ENCODE results near the gene PALLD. TPM values are rescaled to one million over a fixed set of nuclear protein-coding genes. Genes with fewer than 3 reads are reported as not detected.

Gene PALLD
- total RNA-seq, 1 experiment from 2014 or later: 23.7 TPM

DNA sequence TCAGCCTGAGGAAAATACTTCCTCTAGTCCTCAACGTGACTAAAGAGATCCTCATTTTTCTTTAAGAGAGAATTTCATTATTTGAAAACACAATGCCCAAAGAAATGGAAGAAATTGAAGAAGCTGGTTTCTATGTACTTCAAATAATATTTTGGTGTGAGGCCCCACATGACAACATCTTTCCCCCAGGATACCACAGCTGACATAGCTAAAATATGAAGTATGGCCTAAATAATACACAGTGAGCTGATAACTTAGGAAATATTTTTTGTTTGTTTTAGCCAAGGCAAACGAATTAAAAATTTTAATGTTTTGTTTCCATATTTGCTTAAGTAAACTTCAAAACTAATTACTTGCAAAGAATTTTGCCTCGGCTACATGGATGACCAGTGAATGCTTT, 364.0 kb downstream of the PALLD start (continued):
- TF ChIP-seq, protein P1, sequence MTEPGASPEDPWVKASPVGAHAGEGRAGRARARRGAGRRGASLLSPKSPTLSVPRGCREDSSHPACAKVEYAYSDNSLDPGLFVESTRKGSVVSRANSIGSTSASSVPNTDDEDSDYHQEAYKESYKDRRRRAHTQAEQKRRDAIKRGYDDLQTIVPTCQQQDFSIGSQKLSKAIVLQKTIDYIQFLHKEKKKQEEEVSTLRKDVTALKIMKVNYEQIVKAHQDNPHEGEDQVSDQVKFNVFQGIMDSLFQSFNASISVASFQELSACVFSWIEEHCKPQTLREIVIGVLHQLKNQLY (CRISPR knock-in tag; IDR thresholded peaks at IDR 0.05): no peak
- TF ChIP-seq, protein P2, sequence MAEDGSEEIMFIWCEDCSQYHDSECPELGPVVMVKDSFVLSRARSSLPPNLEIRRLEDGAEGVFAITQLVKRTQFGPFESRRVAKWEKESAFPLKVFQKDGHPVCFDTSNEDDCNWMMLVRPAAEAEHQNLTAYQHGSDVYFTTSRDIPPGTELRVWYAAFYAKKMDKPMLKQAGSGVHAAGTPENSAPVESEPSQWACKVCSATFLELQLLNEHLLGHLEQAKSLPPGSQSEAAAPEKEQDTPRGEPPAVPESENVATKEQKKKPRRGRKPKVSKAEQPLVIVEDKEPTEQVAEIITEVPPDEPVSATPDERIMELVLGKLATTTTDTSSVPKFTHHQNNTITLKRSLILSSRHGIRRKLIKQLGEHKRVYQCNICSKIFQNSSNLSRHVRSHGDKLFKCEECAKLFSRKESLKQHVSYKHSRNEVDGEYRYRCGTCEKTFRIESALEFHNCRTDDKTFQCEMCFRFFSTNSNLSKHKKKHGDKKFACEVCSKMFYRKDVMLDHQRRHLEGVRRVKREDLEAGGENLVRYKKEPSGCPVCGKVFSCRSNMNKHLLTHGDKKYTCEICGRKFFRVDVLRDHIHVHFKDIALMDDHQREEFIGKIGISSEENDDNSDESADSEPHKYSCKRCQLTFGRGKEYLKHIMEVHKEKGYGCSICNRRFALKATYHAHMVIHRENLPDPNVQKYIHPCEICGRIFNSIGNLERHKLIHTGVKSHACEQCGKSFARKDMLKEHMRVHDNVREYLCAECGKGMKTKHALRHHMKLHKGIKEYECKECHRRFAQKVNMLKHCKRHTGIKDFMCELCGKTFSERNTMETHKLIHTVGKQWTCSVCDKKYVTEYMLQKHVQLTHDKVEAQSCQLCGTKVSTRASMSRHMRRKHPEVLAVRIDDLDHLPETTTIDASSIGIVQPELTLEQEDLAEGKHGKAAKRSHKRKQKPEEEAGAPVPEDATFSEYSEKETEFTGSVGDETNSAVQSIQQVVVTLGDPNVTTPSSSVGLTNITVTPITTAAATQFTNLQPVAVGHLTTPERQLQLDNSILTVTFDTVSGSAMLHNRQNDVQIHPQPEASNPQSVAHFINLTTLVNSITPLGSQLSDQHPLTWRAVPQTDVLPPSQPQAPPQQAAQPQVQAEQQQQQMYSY (CRISPR knock-in tag; IDR thresholded peaks at IDR 0.05): no peak
- no peak for TF ChIP-seq TCF7 (CRISPR knock-in tag; IDR thresholded peaks at IDR 0.05; ENCODE audit: low read depth)
- no peak for TF ChIP-seq NFE2L1 (CRISPR knock-in tag; IDR thresholded peaks at IDR 0.05)
- TF ChIP-seq JAZF1 (CRISPR knock-in tag; IDR thresholded peaks at IDR 0.05): no peak
- TF ChIP-seq ATF1 (CRISPR knock-in tag; IDR thresholded peaks at IDR 0.05): no peak
- TF ChIP-seq, protein P3, sequence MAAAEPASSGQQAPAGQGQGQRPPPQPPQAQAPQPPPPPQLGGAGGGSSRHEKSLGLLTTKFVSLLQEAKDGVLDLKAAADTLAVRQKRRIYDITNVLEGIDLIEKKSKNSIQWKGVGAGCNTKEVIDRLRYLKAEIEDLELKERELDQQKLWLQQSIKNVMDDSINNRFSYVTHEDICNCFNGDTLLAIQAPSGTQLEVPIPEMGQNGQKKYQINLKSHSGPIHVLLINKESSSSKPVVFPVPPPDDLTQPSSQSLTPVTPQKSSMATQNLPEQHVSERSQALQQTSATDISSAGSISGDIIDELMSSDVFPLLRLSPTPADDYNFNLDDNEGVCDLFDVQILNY (CRISPR knock-in tag; IDR thresholded peaks at IDR 0.05): no peak
- TF ChIP-seq, protein P4, sequence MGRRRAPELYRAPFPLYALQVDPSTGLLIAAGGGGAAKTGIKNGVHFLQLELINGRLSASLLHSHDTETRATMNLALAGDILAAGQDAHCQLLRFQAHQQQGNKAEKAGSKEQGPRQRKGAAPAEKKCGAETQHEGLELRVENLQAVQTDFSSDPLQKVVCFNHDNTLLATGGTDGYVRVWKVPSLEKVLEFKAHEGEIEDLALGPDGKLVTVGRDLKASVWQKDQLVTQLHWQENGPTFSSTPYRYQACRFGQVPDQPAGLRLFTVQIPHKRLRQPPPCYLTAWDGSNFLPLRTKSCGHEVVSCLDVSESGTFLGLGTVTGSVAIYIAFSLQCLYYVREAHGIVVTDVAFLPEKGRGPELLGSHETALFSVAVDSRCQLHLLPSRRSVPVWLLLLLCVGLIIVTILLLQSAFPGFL (CRISPR knock-in tag; IDR thresholded peaks at IDR 0.05; ENCODE audit: borderline replicate concordance): no peak

DNA sequence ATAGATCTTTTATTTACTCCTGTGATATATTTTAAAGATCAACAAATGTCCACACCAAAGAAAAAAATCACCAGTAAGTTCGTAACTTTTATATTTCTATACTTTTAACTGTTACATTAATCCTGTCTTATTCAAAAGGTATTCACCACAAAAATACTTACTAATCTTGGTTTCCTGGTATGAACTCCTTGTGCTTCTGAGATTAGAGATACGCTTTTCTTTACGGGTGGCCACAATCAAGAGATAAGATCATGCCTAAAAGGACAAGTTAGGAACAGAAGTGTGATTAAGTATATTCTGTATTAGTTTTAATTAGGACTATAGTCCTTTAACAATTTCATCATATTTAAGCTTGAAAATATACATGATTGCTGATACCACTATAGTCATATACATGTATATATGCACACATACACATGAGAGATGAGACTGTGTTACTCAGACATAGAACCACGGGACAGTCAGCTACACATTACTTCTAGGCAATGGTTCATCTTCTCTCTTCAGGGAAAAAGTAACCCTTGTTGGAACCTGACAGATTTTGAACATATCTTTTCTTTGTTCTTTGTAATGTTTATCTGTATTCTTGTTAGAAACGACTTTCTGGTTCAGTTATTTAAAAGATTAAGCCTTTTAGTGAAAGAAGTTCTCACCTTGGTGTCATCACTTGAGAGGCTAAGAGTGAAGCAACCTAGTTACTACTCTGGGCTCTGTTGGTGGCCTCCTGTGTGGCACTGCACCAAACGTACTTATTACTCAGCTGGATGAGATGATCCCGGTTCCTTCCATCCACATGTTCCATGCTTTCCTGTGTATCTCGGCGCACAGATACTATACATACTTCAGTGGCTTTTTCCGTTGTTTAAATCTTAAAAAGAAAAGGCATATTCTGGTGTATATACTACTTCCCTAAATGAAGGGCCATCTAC, 367.1 kb downstream of the PALLD start:
- DNase-seq (ENCODE audit: low spot score): no peak
- Mint-ChIP-seq H3K9me3 (0 out of 2 replicates have a peak, but pooled peaks cover 3% of the 10 kb centered on the region), H3K36me3 (0 out of 2 replicates have a peak, but pooled peaks cover 3% of the 10 kb centered on the region), H3K27ac (no peak overlapping the region), H3K27me3 (ENCODE audit: low read depth) (no peaks in the 10 kb centered on the region), H3K4me1 (peaks cover 40% of the 10 kb centered on the region), H3K4me3 (no peak overlapping the region)
- ChIA-PET CTCF (interaction anchor here (1.1 to 1.8 kb wide), 4 partner anchors 14 to 278 kb away, joined by 3 to 11 read pairs (median 4); no protein-coding TSS in a partner anchor), POLR2A (no interaction called here)
- no peak for ATAC-seq
- TF ChIP-seq IRF2 (CRISPR knock-in tag; IDR thresholded peaks at IDR 0.05; ENCODE audit: borderline replicate concordance, low read depth) (no peak), KAT7 (CRISPR knock-in tag; IDR thresholded peaks at IDR 0.05; ENCODE audit: borderline replicate concordance) (no peak), TEAD4 (CRISPR knock-in tag; IDR thresholded peaks at IDR 0.05) (no peak), NFATC4 (CRISPR knock-in tag; IDR thresholded peaks at IDR 0.05) (no peak), FOXP1 (CRISPR knock-in tag; IDR thresholded peaks at IDR 0.05; ENCODE audit: borderline replicate concordance) (no peak), MYBL2 (CRISPR knock-in tag; IDR thresholded peaks at IDR 0.05) (no peak), FOXJ3 (CRISPR knock-in tag; IDR thresholded peaks at IDR 0.05; ENCODE audit: borderline replicate concordance) (no peak), HMGA2 (CRISPR knock-in tag; IDR thresholded peaks at IDR 0.05) (no peak), ZNF416 (CRISPR knock-in tag; IDR thresholded peaks at IDR 0.05) (no peak), RORB (CRISPR knock-in tag; IDR thresholded peaks at IDR 0.05) (no peak), NR3C1 (CRISPR knock-in tag; conservative IDR thresholded peaks at IDR 0.05; ENCODE audit: low read depth) (no peak)
- TF ChIP-seq, protein P5, sequence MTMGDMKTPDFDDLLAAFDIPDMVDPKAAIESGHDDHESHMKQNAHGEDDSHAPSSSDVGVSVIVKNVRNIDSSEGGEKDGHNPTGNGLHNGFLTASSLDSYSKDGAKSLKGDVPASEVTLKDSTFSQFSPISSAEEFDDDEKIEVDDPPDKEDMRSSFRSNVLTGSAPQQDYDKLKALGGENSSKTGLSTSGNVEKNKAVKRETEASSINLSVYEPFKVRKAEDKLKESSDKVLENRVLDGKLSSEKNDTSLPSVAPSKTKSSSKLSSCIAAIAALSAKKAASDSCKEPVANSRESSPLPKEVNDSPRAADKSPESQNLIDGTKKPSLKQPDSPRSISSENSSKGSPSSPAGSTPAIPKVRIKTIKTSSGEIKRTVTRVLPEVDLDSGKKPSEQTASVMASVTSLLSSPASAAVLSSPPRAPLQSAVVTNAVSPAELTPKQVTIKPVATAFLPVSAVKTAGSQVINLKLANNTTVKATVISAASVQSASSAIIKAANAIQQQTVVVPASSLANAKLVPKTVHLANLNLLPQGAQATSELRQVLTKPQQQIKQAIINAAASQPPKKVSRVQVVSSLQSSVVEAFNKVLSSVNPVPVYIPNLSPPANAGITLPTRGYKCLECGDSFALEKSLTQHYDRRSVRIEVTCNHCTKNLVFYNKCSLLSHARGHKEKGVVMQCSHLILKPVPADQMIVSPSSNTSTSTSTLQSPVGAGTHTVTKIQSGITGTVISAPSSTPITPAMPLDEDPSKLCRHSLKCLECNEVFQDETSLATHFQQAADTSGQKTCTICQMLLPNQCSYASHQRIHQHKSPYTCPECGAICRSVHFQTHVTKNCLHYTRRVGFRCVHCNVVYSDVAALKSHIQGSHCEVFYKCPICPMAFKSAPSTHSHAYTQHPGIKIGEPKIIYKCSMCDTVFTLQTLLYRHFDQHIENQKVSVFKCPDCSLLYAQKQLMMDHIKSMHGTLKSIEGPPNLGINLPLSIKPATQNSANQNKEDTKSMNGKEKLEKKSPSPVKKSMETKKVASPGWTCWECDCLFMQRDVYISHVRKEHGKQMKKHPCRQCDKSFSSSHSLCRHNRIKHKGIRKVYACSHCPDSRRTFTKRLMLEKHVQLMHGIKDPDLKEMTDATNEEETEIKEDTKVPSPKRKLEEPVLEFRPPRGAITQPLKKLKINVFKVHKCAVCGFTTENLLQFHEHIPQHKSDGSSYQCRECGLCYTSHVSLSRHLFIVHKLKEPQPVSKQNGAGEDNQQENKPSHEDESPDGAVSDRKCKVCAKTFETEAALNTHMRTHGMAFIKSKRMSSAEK (CRISPR knock-in tag; IDR thresholded peaks at IDR 0.05; ENCODE audit: borderline replicate concordance): no peak
- TF ChIP-seq, protein P6, sequence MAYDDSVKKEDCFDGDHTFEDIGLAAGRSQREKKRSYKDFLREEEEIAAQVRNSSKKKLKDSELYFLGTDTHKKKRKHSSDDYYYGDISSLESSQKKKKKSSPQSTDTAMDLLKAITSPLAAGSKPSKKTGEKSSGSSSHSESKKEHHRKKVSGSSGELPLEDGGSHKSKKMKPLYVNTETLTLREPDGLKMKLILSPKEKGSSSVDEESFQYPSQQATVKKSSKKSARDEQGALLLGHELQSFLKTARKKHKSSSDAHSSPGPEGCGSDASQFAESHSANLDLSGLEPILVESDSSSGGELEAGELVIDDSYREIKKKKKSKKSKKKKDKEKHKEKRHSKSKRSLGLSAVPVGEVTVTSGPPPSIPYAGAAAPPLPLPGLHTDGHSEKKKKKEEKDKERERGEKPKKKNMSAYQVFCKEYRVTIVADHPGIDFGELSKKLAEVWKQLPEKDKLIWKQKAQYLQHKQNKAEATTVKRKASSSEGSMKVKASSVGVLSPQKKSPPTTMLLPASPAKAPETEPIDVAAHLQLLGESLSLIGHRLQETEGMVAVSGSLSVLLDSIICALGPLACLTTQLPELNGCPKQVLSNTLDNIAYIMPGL (CRISPR knock-in tag; IDR thresholded peaks at IDR 0.05): no peak
- TF ChIP-seq, protein P7, sequence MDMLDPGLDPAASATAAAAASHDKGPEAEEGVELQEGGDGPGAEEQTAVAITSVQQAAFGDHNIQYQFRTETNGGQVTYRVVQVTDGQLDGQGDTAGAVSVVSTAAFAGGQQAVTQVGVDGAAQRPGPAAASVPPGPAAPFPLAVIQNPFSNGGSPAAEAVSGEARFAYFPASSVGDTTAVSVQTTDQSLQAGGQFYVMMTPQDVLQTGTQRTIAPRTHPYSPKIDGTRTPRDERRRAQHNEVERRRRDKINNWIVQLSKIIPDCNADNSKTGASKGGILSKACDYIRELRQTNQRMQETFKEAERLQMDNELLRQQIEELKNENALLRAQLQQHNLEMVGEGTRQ (CRISPR knock-in tag; IDR thresholded peaks at IDR 0.05): no peak

All from WTC11 (cell line).